ENCODE results near the gene TULP1. TPM values are rescaled to one million over a fixed set of nuclear protein-coding genes. Genes with fewer than 3 reads are reported as not detected.

The TULP1 gene
- total RNA-seq, 1 experiment from 2014 or later: not detected

- POLR2A ChIA-PET (ENCODE audit: unreplicated experiment): interaction anchor here (0.6 to 0.7 kb wide), 2 partner anchors 11 to 18 kb away, joined by 4 to 7 read pairs; no protein-coding TSS in a partner anchor
Measured at GRCh38 chr6:35453236-35453635, 59.5 kb downstream of the TULP1 start.

GRCh38 chr6:35452183-35453090 is 60.3 kb downstream of the TULP1 start, which contains the start of gene FANCE:
FANCE (plus strand) TSS chr6:35452338; CDS start chr6:35452546, 208 bp downstream.
- H3K9me3 ChIP-seq (ENCODE audit: insufficient read depth, low read depth): no peaks in the 10 kb centered on the region
- POLR2A ChIA-PET (ENCODE audit: unreplicated experiment): interaction anchor here (0.6 kb wide), 1 partner anchor 10 kb away, joined by 7 read pairs; no protein-coding TSS in a partner anchor
- H4K20me1 ChIP-seq (ENCODE audit: insufficient read depth): no peaks in the 10 kb centered on the region
- H3K4me3 ChIP-seq: peak within 1 kb of the TSS; percentile 65
- intact Hi-C loops (cut with micrococcal nuclease; ENCODE audit: unreplicated experiment): loop anchor here (1.0 to 5.0 kb wide), 2 partner anchors 16 to 60 kb away; partner anchors contain the start of gene RPL10A
- H2AFZ ChIP-seq: peak within 1 kb of the TSS; percentile 83
- peak within 1 kb of the TSS; percentile 95 for H3K4me2 ChIP-seq
- BruUV-seq (replicated peaks): no TSS peak
- CTCF ChIA-PET: interaction anchor here (1.0 to 1.3 kb wide), 3 partner anchors 15 to 110 kb away, joined by 3 to 6 read pairs (median 4); partner anchors contain the start of gene PPARD
- no peaks in the 10 kb centered on the region for H3K27me3 ChIP-seq (ENCODE audit: insufficient read depth, low read depth)
- peak; percentile 76 to 97 for DNase-seq
- no peaks in the 10 kb centered on the region for H3K9me2 ChIP-seq (ENCODE audit: insufficient read depth)
- no peak within 1 kb of the TSS for H3K27ac ChIP-seq
- TF ChIP-seq CTCF (conservative IDR thresholded peaks at IDR 0.05) (no peak), EZH2 (IDR thresholded peaks at IDR 0.05; ENCODE audit: low read depth) (no peak)
- H3K36me3 ChIP-seq (ENCODE audit: low read depth): no peaks in the 10 kb centered on the region
- 0 out of 2 replicates have a peak, but pooled peaks cover 9% of the 10 kb centered on the region for H3K79me2 ChIP-seq (ENCODE audit: low read depth)
- peaks cover 21% of the 10 kb centered on the region for H3K4me1 ChIP-seq (replicated peaks; ENCODE audit: insufficient read depth)
- H3F3A ChIP-seq (ENCODE audit: insufficient read depth, low read depth): peaks cover 6% of the 10 kb centered on the region; the same call in 1 of the 2 replicates

More at GRCh38 chr6:35453236-35453635, 59.5 kb downstream of the TULP1 start:
- Histone ChIP-seq H3K9me2 (ENCODE audit: insufficient read depth) (no peaks in the 10 kb centered on the region), H2AFZ (peak overlapping the region; percentile 83; the same call in 1 of the 2 replicates), H3K36me3 (ENCODE audit: low read depth) (no peaks in the 10 kb centered on the region), H3K27ac (no peak overlapping the region), H4K20me1 (ENCODE audit: insufficient read depth) (no peaks in the 10 kb centered on the region), H3K4me1 (replicated peaks; ENCODE audit: insufficient read depth) (peaks cover 21% of the 10 kb centered on the region), H3K4me2 (peak overlapping the region; percentile 95), H3F3A (ENCODE audit: insufficient read depth, low read depth) (peaks cover 6% of the 10 kb centered on the region; the same call in 1 of the 2 replicates), H3K9me3 (ENCODE audit: insufficient read depth, low read depth) (no peaks in the 10 kb centered on the region), H3K27me3 (ENCODE audit: insufficient read depth, low read depth) (no peaks in the 10 kb centered on the region), H3K4me3 (peak overlapping the region; percentile 65), H3K79me2 (ENCODE audit: low read depth) (0 out of 2 replicates have a peak, but pooled peaks cover 9% of the 10 kb centered on the region)
- TF ChIP-seq EZH2 (IDR thresholded peaks at IDR 0.05; ENCODE audit: low read depth) (no peak), CTCF (conservative IDR thresholded peaks at IDR 0.05) (no peak)
- intact Hi-C loops (cut with micrococcal nuclease; ENCODE audit: unreplicated experiment): loop anchor here (5.0 kb wide), 1 partner anchor 61 kb away; no protein-coding TSS in a partner anchor
- CTCF ChIA-PET: interaction anchor here (1.3 kb wide), 1 partner anchor 111 kb away, joined by 6 read pairs; the partner anchor contains the start of gene PPARD
- TSS peak; percentile 62 for BruUV-seq (replicated peaks)
- DNase-seq: no peak

Measured in PC-9 (cell line).